Cardiac muscle cell (in vitro differentiated cells and primary cell): ENCODE results near the gene CNTFR. TPM values are rescaled to one million over a fixed set of nuclear protein-coding genes. Genes with fewer than 3 reads are reported as not detected.
A peak's percentile ranks its signal among the peaks of the same experiment; 100 is the strongest.

Experiments used
- DNase-seq, 2 donors: peaks; one replicate each; pipeline versions ENCODE4 v3.0.0 to v3.0.0-alpha.2; 2010 to 2017; ENCODE audit warnings: low read depth in 1 of 2, low spot score in 1 of 2
- H3K27ac ChIP-seq: fragments of 200-600 bp; sonication (generic); 2 replicates; pipeline ENCODE4 v1.5.1; 2016
- H3K27me3 ChIP-seq: fragments of 200-600 bp; sonication (generic); 2 replicates; pipeline ENCODE4 v1.6.0; 2016; ENCODE audit warnings: control low read depth
- H3K36me3 ChIP-seq: fragments of 200-600 bp; sonication (generic); 2 replicates; pipeline ENCODE4 v1.5.1; 2016; ENCODE audit warnings: control low read depth
- H3K4me1 ChIP-seq: fragments of 200-600 bp; sonication (generic); 2 replicates; pipeline ENCODE4 v1.8.1; 2017; ENCODE audit warnings: low read depth, mild to moderate bottlenecking, mixed run types
- H3K4me3 ChIP-seq: fragments of 200-600 bp; sonication (generic); 2 replicates; pipeline ENCODE4 v1.5.1; 2016; ENCODE audit warnings: mild to moderate bottlenecking
- H3K9me3 ChIP-seq: fragments of 200-600 bp; sonication (generic); 2 replicates; pipeline ENCODE4 v1.5.1; 2017; ENCODE audit warnings: low read depth, mild to moderate bottlenecking, control low read depth
- CTCF ChIP-seq: IDR thresholded peaks from 2 replicates; pipeline ENCODE4 v1.5.1; 2012; ENCODE audit warnings: low read depth, mild to moderate bottlenecking, low read length
- polyA plus RNA-seq: library from polyadenylated mRNA; unstranded; fragments of >200 nt; fragmentation: Nextera tagmentation; extraction: Ambion mirVana; gene quantifications from 2 replicates; pipeline ENCODE4 v1.2.1, GENCODE V29; 2016
- total RNA-seq: library from RNA; depleted of rRNA; stranded (reverse); fragments of >200 nt; gene quantifications from 2 replicates; pipeline ENCODE4 v1.2.3, GENCODE V29; 2016

Gene CNTFR
- total and polyA plus RNA-seq, 2 experiments from 2014 or later, result 15.5 to 29.8 TPM

- peaks cover 3% of the 10 kb centered on the region for H3K4me1 ChIP-seq
- no peak overlapping the region for H3K27ac ChIP-seq
- no peak for DNase-seq
- no peak overlapping the region for H3K4me3 ChIP-seq
- H3K36me3 ChIP-seq, result no peaks in the 10 kb centered on the region
- TF ChIP-seq CTCF, result no peak
- peaks cover 54% of the 10 kb centered on the region for H3K27me3 ChIP-seq
- H3K9me3 ChIP-seq, result no peaks in the 10 kb centered on the region
These were observed 34.1 kb upstream of the CNTFR start for GRCh38 chr9:34623374-34624235.

GRCh38 chr9:34620061-34620994, 30.8 kb upstream of the CNTFR start, which contains the start of gene DCTN3:
TSS of gene DCTN3 (minus strand) at chr9:34620495. CDS start at chr9:34620464, 31 bp downstream.
- Histone ChIP-seq H3K9me3 (no peaks in the 10 kb centered on the region), H3K27ac (no peak within 1 kb of the TSS), H3K4me1 (peaks cover 3% of the 10 kb centered on the region), H3K4me3 (peak within 1 kb of the TSS; percentile 85), H3K27me3 (peaks cover 22% of the 10 kb centered on the region), H3K36me3 (peaks cover 12% of the 10 kb centered on the region)
- TF ChIP-seq CTCF, result no peak
- DNase-seq, result peak; percentile 97

- Histone ChIP-seq H3K36me3 (peaks cover 12% of the 10 kb centered on the region), H3K4me1 (peaks cover 12% of the 10 kb centered on the region), H3K27me3 (no peaks in the 10 kb centered on the region), H3K4me3 (no peak overlapping the region), H3K9me3 (no peaks in the 10 kb centered on the region), H3K27ac (no peak overlapping the region)
- TF ChIP-seq CTCF, result no peak
- DNase-seq, result no peak
These were observed 25.6 kb upstream of the CNTFR start for GRCh38 chr9:34615132-34615531.

- H3K36me3 ChIP-seq, result peaks cover 12% of the 10 kb centered on the region
- H3K4me1 ChIP-seq, result peaks cover 8% of the 10 kb centered on the region
- H3K27me3 ChIP-seq, result no peaks in the 10 kb centered on the region
- H3K4me3 ChIP-seq, result peak overlapping the region; percentile 58
- TF ChIP-seq CTCF, result peak; percentile 91
- DNase-seq, result peak; percentile 77 to 90
- H3K9me3 ChIP-seq, result no peaks in the 10 kb centered on the region
- no peak overlapping the region for H3K27ac ChIP-seq
These were observed 23.4 kb upstream of the CNTFR start for GRCh38 chr9:34612788-34613390.
